ENCODE data around the gene TARS3. TPM values are rescaled to one million over a fixed set of nuclear protein-coding genes. Genes with fewer than 3 reads are reported as not detected.
"Not testable (repeated sequence)": the region's sequence is repeated elsewhere in the genome, so short reads cannot be mapped to it uniquely, and the experiment has no call there.

Gene TARS3
- total RNA-seq, 1 donor: 16.3 TPM

DNA sequence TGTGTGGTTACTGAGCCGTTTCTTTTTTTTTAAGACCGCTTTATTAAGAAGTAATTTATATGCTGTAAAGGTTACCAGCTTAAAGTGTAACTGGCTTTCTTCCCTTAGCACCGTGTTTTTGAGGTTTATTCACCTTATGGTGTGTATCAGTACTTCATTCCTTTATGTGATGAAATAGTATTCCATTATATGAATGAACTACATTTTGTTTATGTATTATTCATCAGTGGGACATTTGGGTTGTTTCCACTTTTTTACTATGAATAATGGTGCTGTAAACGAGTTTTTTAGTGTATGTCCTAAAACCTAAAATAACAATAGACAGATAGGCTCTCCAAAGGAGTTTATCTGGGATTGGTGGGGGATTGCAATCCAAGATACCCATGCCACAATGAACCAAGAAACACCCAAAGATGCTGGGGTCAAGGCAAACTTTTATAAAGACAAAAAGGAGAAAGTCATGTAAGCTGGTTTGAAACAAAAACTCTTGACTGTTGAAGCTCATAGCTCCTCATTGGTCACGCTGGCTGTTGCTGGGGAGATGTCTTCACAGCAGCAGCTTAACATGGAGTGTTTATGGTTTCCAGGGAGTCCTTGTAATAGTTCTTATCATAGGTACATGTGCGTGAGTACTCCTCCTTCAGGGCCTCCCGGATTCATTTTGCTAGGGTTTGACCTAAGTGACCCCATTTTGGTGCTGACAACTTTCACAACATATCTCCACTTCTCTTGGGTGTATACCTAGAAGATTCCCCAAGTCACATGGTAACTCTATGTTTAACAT, 88.1 kb downstream of the TARS3 start:
- no peaks in the 10 kb centered on the region for H3K27me3 ChIP-seq (ENCODE audit: insufficient read depth, low read length)
- H3K9me3 ChIP-seq (ENCODE audit: low read depth, low read length): no peaks in the 10 kb centered on the region
- no peak overlapping the region for H3K4me3 ChIP-seq (ENCODE audit: low read length)
- H3K4me1 ChIP-seq (ENCODE audit: insufficient read depth, low read length): peaks cover 8% of the 10 kb centered on the region

DNA sequence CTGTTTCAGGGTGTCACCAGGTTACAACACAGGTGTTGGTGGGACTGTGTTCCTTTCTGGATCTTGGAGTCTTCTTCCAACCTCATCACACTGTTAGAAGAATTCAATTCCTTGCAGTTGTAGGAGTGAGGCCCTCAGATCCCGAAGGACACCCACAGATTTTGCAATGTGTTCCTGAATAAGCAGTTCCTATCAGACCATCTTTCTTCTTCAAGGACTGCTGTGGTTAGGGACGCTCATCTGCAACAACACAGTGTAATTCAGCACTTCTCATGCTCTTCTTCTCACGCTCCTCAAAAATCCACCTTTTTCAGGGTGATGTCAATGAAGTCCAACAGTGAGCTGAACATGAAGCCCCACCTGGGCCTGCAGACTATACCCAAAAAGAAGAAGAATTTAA, 90.9 kb downstream of the TARS3 start:
- H3K4me3 ChIP-seq (ENCODE audit: low read length): no peak overlapping the region
- H3K27me3 ChIP-seq (ENCODE audit: insufficient read depth, low read length): no peaks in the 10 kb centered on the region
- H3K9me3 ChIP-seq (ENCODE audit: low read depth, low read length): no peaks in the 10 kb centered on the region
- no peaks in the 10 kb centered on the region for H3K4me1 ChIP-seq (ENCODE audit: insufficient read depth, low read length)

DNA sequence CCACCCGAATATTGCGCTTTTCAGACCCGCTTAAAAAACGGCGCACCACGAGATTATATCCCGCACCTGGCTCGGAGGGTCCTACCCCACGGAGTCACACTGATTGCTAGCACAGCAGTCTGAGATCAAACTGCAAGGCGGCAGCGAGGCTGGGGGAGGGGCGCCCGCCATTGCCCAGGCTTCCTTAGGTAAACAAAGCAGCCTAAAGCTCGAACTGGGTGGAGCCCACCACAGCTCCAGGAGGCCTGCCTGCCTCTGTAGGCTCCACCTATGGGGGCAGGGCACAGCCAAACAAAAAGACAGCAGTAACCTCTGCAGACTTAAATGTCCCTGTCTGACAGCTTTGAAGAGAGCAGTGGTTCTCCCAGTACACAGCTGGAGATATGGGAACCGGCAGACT, 97.5 kb downstream of the TARS3 start:
- H3K4me1 ChIP-seq (ENCODE audit: insufficient read depth, low read length): peaks cover 10% of the 10 kb centered on the region
- not testable (repeated sequence) for H3K27me3 ChIP-seq (ENCODE audit: insufficient read depth, low read length); H3K4me3 ChIP-seq (ENCODE audit: low read length)
- peaks cover 23% of the 10 kb centered on the region for H3K9me3 ChIP-seq (ENCODE audit: low read depth, low read length)

DNA sequence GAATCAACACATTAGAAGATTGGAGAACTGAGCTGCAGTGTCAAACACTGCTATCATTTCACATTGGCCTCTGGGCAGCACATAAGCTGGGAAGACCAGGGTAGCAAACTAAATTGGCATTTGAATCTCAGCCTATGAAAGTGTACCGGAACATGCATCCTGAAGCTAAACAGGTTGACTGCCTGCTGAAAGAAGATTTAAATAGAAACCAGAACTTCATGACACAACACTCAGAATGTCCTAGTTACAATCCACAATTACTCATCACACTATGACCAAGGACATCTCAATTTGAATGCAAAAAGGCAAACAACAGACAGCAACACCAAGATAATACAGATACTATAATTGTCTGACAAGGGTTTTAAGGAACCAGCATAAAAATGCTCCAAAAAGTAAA, 98.3 kb downstream of the TARS3 start:
- Histone ChIP-seq H3K27me3 (ENCODE audit: insufficient read depth, low read length) (no peaks in the 10 kb centered on the region), H3K9me3 (ENCODE audit: low read depth, low read length) (peaks cover 23% of the 10 kb centered on the region), H3K4me3 (ENCODE audit: low read length) (no peak overlapping the region), H3K4me1 (ENCODE audit: insufficient read depth, low read length) (peaks cover 10% of the 10 kb centered on the region)

DNA sequence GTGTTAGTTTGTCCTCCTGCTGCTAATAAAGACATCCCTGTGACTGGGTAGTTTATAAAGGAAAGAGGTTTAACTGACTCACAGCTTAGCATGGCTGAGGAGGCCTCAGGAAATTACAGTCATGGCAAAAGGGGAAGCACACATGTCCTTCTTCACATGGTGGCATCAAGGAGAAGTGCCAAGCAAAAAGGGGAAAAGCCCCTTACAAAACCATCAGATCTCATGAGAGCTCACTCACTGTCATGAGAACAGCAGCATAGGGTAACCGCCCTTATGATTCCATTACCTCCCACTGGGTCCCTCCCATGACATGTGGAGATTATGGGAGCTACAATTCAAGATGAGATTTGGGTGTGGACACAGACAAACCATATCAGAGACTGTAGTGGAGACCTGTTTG, 99.1 kb downstream of the TARS3 start:
- Histone ChIP-seq H3K4me3 (ENCODE audit: low read length) (no peak overlapping the region), H3K9me3 (ENCODE audit: low read depth, low read length) (peaks cover 23% of the 10 kb centered on the region), H3K4me1 (ENCODE audit: insufficient read depth, low read length) (peaks cover 10% of the 10 kb centered on the region), H3K27me3 (ENCODE audit: insufficient read depth, low read length) (no peaks in the 10 kb centered on the region)

DNA sequence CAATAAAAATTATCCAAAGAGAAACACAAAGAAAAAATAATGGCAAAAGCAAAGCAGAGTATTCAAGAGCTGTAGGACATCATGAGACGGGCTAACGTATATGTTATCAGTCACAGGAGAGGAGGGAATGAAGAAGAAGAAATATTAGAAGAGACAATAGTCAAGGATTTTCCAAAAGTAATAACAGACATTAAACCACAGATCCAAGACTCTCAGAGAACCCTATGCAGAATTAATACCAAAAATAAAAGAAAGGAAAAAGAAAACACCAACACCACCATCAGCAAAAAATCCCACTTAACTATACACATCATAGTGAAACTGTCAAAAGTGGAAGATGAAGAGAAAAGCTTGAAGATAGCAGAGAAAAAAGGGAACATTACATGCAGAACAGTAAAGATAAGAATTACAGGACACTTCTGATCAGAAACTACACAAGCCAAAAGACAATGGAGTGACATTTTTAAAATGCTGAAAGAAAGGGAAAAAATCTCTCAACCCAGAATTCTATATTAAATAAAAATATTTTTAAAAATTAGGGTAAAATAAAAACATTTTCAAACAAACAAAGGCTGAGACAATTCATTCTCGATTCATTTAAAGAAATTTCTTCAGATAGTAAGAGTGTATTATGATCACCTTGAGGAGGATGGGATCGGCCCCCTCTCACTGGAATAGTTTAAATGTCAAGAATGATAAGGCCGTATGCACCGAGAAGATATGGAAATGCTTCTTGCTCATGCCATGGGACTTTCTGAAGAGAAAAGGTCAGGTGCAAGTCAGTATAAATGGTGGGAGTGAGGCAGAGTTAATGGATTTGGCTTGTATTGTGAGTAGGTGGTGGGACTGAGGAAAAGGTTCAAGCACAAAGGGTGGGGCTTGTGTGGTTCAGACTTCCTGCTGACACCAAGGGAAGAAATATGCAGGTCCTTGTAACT, 100.6 kb downstream of the TARS3 start:
- Histone ChIP-seq H3K9me3 (ENCODE audit: low read depth, low read length) (peaks cover 23% of the 10 kb centered on the region), H3K27me3 (ENCODE audit: insufficient read depth, low read length) (no peaks in the 10 kb centered on the region), H3K4me3 (ENCODE audit: low read length) (no peak overlapping the region), H3K4me1 (ENCODE audit: insufficient read depth, low read length) (peaks cover 10% of the 10 kb centered on the region)

DNA sequence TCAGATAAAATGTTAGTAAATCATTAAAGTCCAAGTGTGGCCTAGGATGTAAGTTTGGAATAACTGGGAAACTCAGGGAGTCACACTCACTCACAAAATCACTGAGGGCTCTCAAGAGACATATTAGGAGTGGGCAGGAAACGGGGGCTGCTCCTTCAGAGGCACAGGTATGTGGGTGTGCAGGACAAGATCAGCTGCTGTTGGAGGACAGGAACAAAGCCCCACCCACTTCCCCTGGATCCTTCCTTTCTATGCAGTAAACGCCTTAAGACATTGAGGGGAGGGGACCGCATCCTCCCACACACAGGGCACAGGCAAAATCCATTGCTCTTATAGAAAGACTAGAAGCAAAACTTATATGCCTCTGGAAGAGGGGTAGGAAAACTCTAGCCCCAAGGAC, 102.3 kb downstream of the TARS3 start:
- H3K4me3 ChIP-seq (ENCODE audit: low read length): no peak overlapping the region
- H3K4me1 ChIP-seq (ENCODE audit: insufficient read depth, low read length): peaks cover 10% of the 10 kb centered on the region
- H3K27me3 ChIP-seq (ENCODE audit: insufficient read depth, low read length): no peaks in the 10 kb centered on the region
- H3K9me3 ChIP-seq (ENCODE audit: low read depth, low read length): peaks cover 23% of the 10 kb centered on the region

DNA sequence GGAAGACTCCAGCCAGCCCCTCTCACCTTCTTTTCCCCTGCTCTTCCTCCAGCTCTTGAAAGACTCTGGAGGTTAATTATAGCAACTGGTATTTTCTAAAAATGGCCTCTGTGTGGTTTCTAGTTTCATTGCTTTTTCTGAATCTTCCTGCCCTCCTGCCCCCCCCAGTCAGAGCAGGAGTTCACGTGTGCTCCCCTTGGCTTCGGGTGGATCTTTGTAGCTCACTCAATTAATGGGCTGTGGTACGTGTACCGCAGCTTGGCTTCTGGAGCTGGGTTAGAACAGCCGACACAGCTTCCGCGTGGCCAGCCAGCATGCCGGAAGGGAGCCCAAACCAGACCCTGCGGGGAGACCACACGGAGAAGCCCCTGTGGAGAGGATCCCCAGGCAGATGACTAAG, 103.6 kb downstream of the TARS3 start:
- Histone ChIP-seq H3K9me3 (ENCODE audit: low read depth, low read length) (peaks cover 23% of the 10 kb centered on the region), H3K27me3 (ENCODE audit: insufficient read depth, low read length) (no peaks in the 10 kb centered on the region), H3K4me3 (ENCODE audit: low read length) (no peak overlapping the region), H3K4me1 (ENCODE audit: insufficient read depth, low read length) (peaks cover 9% of the 10 kb centered on the region)

DNA sequence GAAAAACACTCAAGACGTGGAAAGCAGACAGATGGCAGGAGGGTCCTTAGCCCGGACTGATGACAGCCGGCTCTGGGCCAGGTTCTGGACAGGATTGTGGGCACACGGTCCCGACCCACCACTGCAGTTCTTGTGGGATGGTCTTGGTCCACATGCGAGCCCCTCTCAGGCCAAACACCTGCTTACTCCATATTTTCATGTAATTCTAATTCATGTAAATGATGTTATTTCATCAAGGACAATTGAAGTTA, 104.7 kb downstream of the TARS3 start:
- Histone ChIP-seq H3K27me3 (ENCODE audit: insufficient read depth, low read length) (no peaks in the 10 kb centered on the region), H3K4me3 (ENCODE audit: low read length) (no peak overlapping the region), H3K9me3 (ENCODE audit: low read depth, low read length) (peaks cover 16% of the 10 kb centered on the region), H3K4me1 (ENCODE audit: insufficient read depth, low read length) (no peaks in the 10 kb centered on the region)

DNA sequence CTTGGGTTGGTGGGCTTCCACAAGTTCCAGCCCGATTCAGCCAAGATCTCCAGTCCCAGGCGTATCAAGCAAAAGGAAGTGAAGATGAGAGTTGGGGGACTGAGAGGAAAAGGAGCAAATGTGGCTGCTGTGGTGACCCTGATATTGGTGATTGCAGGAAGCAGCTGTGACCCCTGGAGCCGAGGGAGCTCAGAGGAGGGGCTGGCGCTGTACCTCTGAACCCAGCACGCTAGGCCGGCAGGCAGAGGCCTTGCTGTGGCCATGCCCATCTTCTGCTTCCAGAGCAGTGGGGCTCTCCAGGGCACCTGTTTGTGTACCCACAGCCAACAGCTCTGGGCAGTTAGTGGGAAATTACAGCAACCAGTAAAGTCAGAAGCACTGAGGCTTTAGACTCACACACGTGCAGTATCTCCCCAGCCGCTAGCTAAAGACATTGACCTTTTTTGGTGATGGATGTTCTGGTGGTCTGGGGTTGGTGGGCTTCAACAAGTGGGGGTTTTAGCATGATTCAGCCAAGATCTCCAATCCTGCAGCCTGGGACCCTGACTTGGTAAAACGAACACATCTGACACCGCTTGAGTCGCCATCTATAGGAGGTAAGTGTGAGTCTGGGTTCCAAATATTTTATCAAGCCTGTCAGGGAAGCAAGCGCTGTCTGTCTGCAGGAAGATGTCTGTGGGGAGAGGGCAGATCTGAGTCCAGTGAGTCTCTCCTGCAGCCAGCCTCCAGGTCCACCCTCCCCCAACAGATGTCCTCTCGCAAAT, 105.2 kb downstream of the TARS3 start:
- no peaks in the 10 kb centered on the region for H3K4me1 ChIP-seq (ENCODE audit: insufficient read depth, low read length)
- H3K27me3 ChIP-seq (ENCODE audit: insufficient read depth, low read length): no peaks in the 10 kb centered on the region
- peaks cover 11% of the 10 kb centered on the region for H3K9me3 ChIP-seq (ENCODE audit: low read depth, low read length)
- no peak overlapping the region for H3K4me3 ChIP-seq (ENCODE audit: low read length)

DNA sequence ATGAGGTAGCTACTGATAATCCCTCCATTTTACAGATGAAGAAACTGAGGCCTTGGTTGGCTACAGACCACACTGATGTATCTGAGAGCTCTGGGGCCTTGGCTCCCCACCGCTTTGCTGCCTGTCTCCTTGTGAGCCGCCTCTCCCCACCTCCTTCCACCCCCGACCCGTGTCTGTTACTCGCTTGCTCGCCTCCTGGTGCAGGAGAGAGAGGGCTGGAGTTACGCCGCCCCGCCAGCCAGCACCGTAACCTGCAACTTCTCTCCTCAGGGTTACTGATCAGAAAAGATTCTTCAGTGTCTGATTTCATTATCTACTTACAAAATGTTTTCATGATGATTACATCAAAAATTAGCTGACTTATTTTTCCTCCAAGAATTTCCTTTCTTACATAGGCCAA, 106.2 kb downstream of the TARS3 start:
- peaks cover 5% of the 10 kb centered on the region for H3K9me3 ChIP-seq (ENCODE audit: low read depth, low read length)
- no peaks in the 10 kb centered on the region for H3K27me3 ChIP-seq (ENCODE audit: insufficient read depth, low read length)
- H3K4me1 ChIP-seq (ENCODE audit: insufficient read depth, low read length): no peaks in the 10 kb centered on the region
- H3K4me3 ChIP-seq (ENCODE audit: low read length): no peak overlapping the region

DNA sequence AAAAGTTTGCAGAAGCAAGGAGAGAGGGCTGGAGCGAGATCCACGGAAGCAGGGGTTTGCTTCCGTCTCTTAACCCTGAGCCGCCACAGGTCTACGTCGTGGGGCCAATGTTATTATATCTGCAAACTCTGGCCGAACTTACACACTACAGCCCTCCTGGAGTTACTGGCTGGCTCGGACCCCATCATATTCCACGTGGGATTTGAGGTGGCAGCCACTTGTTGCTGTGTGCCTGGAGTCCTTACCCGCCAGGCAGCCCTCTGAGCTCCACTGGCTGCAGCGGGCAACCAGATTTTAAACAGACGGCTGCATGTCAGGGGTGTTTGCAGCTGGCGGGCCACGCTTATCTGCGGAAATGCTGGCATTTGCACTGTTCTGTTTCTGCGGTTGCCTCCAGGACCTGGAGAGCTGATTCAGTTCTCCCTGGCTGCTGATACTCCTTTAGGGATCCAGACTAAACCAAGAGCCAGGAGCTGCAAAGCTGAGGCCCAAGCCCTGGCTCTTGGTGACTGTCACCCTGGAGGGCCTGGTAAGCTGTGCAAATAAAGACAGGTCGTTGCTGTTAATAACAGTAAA, 106.8 kb downstream of the TARS3 start:
- Histone ChIP-seq H3K4me3 (ENCODE audit: low read length) (no peak overlapping the region), H3K4me1 (ENCODE audit: insufficient read depth, low read length) (no peaks in the 10 kb centered on the region), H3K9me3 (ENCODE audit: low read depth, low read length) (no peaks in the 10 kb centered on the region), H3K27me3 (ENCODE audit: insufficient read depth, low read length) (no peaks in the 10 kb centered on the region)

DNA sequence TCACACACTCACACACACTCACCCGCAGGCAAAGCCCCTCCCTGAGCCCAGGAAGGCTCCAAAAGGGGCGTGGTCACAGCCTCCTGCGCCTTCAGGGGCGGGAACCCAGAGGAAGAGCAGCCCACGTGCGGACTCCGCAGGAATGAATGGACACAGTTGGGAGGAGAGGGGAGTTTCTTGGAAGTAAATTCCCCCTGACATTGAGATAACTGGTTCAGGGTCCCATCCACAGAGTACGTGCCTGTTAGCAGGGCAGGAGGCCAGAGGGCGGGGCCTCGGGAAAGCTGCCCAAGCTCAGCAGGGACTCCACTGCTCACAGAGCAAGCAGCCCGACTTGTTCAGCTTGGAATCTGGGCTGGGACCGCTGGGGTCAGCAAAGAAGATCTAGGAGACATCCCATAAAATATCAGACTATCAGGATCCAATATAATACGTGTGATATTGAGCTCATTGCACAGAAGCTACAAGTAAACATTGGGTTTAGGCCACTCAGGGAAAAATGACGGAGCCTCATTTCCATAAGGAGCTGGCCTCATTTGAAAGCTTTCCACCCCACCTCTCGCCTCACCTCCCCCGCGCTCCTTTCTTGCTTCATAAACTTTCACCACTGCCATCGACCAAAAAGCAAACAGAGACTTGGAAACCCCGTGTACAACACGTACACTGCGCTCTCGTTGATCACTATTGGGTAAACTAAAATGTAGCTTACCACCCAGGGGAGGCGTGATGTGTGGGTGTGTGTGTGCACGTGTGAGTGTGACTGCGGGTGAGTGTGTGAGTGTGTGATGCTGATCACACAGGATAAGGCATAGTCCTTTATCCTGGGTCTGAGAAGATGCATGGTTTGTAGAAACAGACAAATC, 108.1 kb downstream of the TARS3 start:
- H3K4me3 ChIP-seq (ENCODE audit: low read length): no peak overlapping the region
- H3K27me3 ChIP-seq (ENCODE audit: insufficient read depth, low read length): no peaks in the 10 kb centered on the region
- H3K4me1 ChIP-seq (ENCODE audit: insufficient read depth, low read length): no peaks in the 10 kb centered on the region
- H3K9me3 ChIP-seq (ENCODE audit: low read depth, low read length): no peaks in the 10 kb centered on the region

DNA sequence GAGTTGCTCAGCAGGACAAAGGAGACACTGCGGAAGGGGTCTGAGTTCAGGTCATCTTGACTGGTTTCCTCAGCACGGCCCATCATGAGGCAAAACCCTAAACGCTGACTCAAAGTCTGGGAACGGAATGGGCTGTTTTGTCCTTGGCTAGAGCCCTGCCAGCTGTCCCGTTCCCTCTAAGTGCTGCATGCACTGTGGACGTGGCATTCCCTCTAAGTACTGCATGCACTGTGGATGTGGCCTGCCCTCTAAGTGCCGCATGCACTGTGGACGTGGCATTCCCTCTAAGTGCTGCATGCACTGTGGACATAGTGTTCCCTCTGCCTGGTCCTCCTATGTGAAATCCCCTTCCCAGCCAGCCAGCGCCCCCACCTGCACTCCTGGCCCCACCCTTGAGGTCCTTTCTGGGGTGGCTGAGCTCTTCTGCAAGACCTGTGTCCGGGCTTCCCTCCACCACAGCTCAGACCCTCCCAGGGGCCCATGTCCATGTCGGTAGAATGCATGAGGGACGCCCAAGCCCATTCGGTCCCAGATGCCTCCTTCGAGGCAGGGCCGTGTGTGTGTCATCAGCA, 108.8 kb downstream of the TARS3 start:
- no peaks in the 10 kb centered on the region for H3K4me1 ChIP-seq (ENCODE audit: insufficient read depth, low read length)
- H3K9me3 ChIP-seq (ENCODE audit: low read depth, low read length): no peaks in the 10 kb centered on the region
- H3K27me3 ChIP-seq (ENCODE audit: insufficient read depth, low read length): no peaks in the 10 kb centered on the region
- no peak overlapping the region for H3K4me3 ChIP-seq (ENCODE audit: low read length)

Data from mononuclear cell (primary cell).